HEK293 (cell line): Measurements from ENCODE around the gene GBP7.

Experiments
- CTCF ChIA-PET: fragments of 350-600 bp; formaldehyde crosslinking; extraction: SDS; loops from one replicate; lab custom pipeline; 2021; ENCODE audit warnings: antibody characterized with exemption; lab: Yijun Ruan, JAX
- POLR2A ChIA-PET: fragments of 300-600 bp; formaldehyde crosslinking; extraction: SDS; loops from one replicate; lab custom pipeline; 2020; ENCODE audit warnings: antibody characterized with exemption, inconsistent platforms; lab: Yijun Ruan, JAX
- H3K27ac ChIP-seq: fragments of 200-500 bp; sonication (Bioruptor generic); 2 replicates; pipeline ENCODE4 v1.5.1; 2014; ENCODE audit warnings: low read depth, low read length, control low read depth, inconsistent platforms; ENCODE audit errors: extremely low read depth
- H3K36me3 ChIP-seq, 2 experiments: fragments of 200-500 bp in 1 of 2; sonication (Bioruptor generic) in 1 of 2; 1 replicate in 1 of 2; 2 replicates in 1 of 2; pipeline ENCODE4 v1.5.1; 2014 to 2017; ENCODE audit warnings: inconsistent platforms in 2 of 2, low read length in 2 of 2; ENCODE audit not compliant: control insufficient read depth in 2 of 2, insufficient read depth in 1 of 2
- H3K4me1 ChIP-seq: fragments of 200-500 bp; sonication (Bioruptor generic); 2 replicates; pipeline ENCODE4 v1.5.1; 2014; ENCODE audit warnings: mild to moderate bottlenecking, low read length, inconsistent platforms; ENCODE audit not compliant: control insufficient read depth, insufficient read depth
- H3K4me3 ChIP-seq: 2 replicates; pipeline ENCODE4 v1.5.1; 2011; ENCODE audit warnings: low read depth, mild to moderate bottlenecking, control low read depth, low read length, moderate library complexity
- H3K9me3 ChIP-seq: fragments of 200-500 bp; sonication (Bioruptor generic); 2 replicates; pipeline ENCODE4 v1.5.1; 2014; ENCODE audit warnings: low read depth, low read length, inconsistent platforms; ENCODE audit not compliant: control insufficient read depth, insufficient read depth
- AEBP2 ChIP-seq: fragments of 450-650 bp; formaldehyde crosslinking; IDR thresholded peaks from 2 replicates; pipeline ENCODE4 v1.5.1; 2016; ENCODE audit warnings: missing biosample characterization, missing genetic modification characterization, borderline replicate concordance
- FEZF1 ChIP-seq: fragments of 450-650 bp; formaldehyde crosslinking; IDR thresholded peaks from 2 replicates; pipeline ENCODE4 v1.5.1; 2016; ENCODE audit warnings: missing biosample characterization, missing genetic modification characterization
- KLF10 ChIP-seq: fragments of 450-650 bp; IDR thresholded peaks from 2 replicates; pipeline ENCODE4 v1.5.1; 2018; ENCODE audit warnings: missing biosample characterization, mild to moderate bottlenecking, missing genetic modification characterization
- KLF17 ChIP-seq: fragments of 450-650 bp; formaldehyde crosslinking; IDR thresholded peaks from 2 replicates; pipeline ENCODE4 v1.5.1; 2016; ENCODE audit warnings: missing biosample characterization, missing genetic modification characterization
- KLF8 ChIP-seq: fragments of 450-650 bp; formaldehyde crosslinking; IDR thresholded peaks from 2 replicates; pipeline ENCODE4 v1.5.1; 2016; ENCODE audit warnings: missing biosample characterization, missing genetic modification characterization
- MEIS1 ChIP-seq: sonication (generic); formaldehyde crosslinking; IDR thresholded peaks from 2 replicates; pipeline ENCODE4 v1.8.1; 2022; ENCODE audit warnings: missing genetic modification reagents, mild to moderate bottlenecking, borderline replicate concordance
- PRDM10 ChIP-seq: fragments of 450-650 bp; formaldehyde crosslinking; IDR thresholded peaks from 2 replicates; pipeline ENCODE4 v1.5.1; 2016; ENCODE audit warnings: missing biosample characterization, missing genetic modification characterization
- PRDM4 ChIP-seq: fragments of 450-650 bp; formaldehyde crosslinking; IDR thresholded peaks from 2 replicates; pipeline ENCODE4 v1.5.1; 2017; ENCODE audit warnings: missing biosample characterization, missing genetic modification characterization
- PRDM6 ChIP-seq: fragments of 450-650 bp; formaldehyde crosslinking; IDR thresholded peaks from 2 replicates; pipeline ENCODE4 v1.5.1; 2017; ENCODE audit warnings: missing biosample characterization, missing genetic modification characterization
- YY2 ChIP-seq: fragments of 450-650 bp; formaldehyde crosslinking; IDR thresholded peaks from 2 replicates; pipeline ENCODE4 v1.5.1; 2016; ENCODE audit warnings: missing biosample characterization, missing genetic modification characterization
- ZBTB1 ChIP-seq: fragments of 450-650 bp; formaldehyde crosslinking; IDR thresholded peaks from 2 replicates; pipeline ENCODE4 v1.5.1; 2016; ENCODE audit warnings: missing biosample characterization, missing genetic modification characterization
- ZNF114 ChIP-seq: fragments of 450-650 bp; formaldehyde crosslinking; IDR thresholded peaks from 2 replicates; pipeline ENCODE4 v1.5.0; 2017; ENCODE audit warnings: missing biosample characterization, missing genetic modification characterization
- ZNF133 ChIP-seq: fragments of 450-650 bp; formaldehyde crosslinking; IDR thresholded peaks from 2 replicates; pipeline ENCODE4 v1.5.1; 2016; ENCODE audit warnings: missing biosample characterization, missing genetic modification characterization
- ZNF148 ChIP-seq: fragments of 450-650 bp; formaldehyde crosslinking; IDR thresholded peaks from 2 replicates; pipeline ENCODE4 v1.5.0; 2017; ENCODE audit warnings: missing biosample characterization, missing genetic modification characterization, borderline replicate concordance
- ZNF174 ChIP-seq: fragments of 450-650 bp; formaldehyde crosslinking; IDR thresholded peaks from 2 replicates; pipeline ENCODE4 v1.5.0; 2017; ENCODE audit warnings: missing biosample characterization, mild to moderate bottlenecking, missing genetic modification characterization
- ZNF24 ChIP-seq: fragments of 450-650 bp; formaldehyde crosslinking; IDR thresholded peaks from 2 replicates; pipeline ENCODE4 v1.5.1; 2016; ENCODE audit warnings: missing biosample characterization, missing genetic modification characterization
- ZNF350 ChIP-seq: fragments of 450-650 bp; formaldehyde crosslinking; IDR thresholded peaks from 2 replicates; pipeline ENCODE4 v1.5.0; 2017; ENCODE audit warnings: missing biosample characterization, mild to moderate bottlenecking, missing genetic modification characterization
- ZNF354C ChIP-seq: fragments of 450-650 bp; formaldehyde crosslinking; IDR thresholded peaks from 2 replicates; pipeline ENCODE4 v1.5.1; 2016; ENCODE audit warnings: missing biosample characterization, missing genetic modification characterization, low read depth, borderline replicate concordance
- ZNF37A ChIP-seq: fragments of 450-650 bp; IDR thresholded peaks from 2 replicates; pipeline ENCODE4 v1.5.1; 2018; ENCODE audit warnings: missing biosample characterization, missing genetic modification characterization
- ZNF398 ChIP-seq: fragments of 450-650 bp; formaldehyde crosslinking; IDR thresholded peaks from 2 replicates; pipeline ENCODE4 v1.5.1; 2017; ENCODE audit warnings: missing biosample characterization, missing genetic modification characterization
- ZNF677 ChIP-seq: fragments of 450-650 bp; IDR thresholded peaks from 2 replicates; pipeline ENCODE4 v1.5.0; 2018; ENCODE audit warnings: missing biosample characterization, mild to moderate bottlenecking, missing genetic modification characterization, moderate library complexity
- ZXDB ChIP-seq: fragments of 450-650 bp; formaldehyde crosslinking; IDR thresholded peaks from 2 replicates; pipeline ENCODE4 v1.5.1; 2016; ENCODE audit warnings: missing biosample characterization, missing genetic modification characterization

Gene GBP7

GRCh38 chr1:89142160-89142559, 33.6 kb downstream of the GBP7 start:
- H3K4me3 ChIP-seq: no peak overlapping the region
- no peak for TF ChIP-seq KLF17 (tag by site-specific recombination)
- no peak for TF ChIP-seq PRDM4 (tag by site-specific recombination)
- TF ChIP-seq ZNF174 (tag by site-specific recombination): no peak
- no peak for TF ChIP-seq ZNF350 (tag by site-specific recombination)
- no peak for TF ChIP-seq FEZF1 (tag by site-specific recombination)
- TF ChIP-seq MEIS1 (CRISPR knock-in tag): no peak
- TF ChIP-seq ZXDB (tag by site-specific recombination): no peak
- TF ChIP-seq ZNF114 (tag by site-specific recombination): no peak
- no peak for TF ChIP-seq ZNF133 (tag by site-specific recombination)
- no peak for TF ChIP-seq ZNF148 (tag by site-specific recombination)
- no peak for TF ChIP-seq ZNF398 (tag by site-specific recombination)
- TF ChIP-seq ZNF354C (tag by site-specific recombination): no peak
- no peak for TF ChIP-seq KLF8
- no peak for TF ChIP-seq AEBP2
- no peak for TF ChIP-seq ZBTB1 (tag by site-specific recombination)
- no peak for TF ChIP-seq YY2
- no peak for TF ChIP-seq ZNF677 (tag by site-specific recombination)
- ChIA-PET POLR2A (no interaction called here), CTCF (no interaction called here)
- no peaks in the 10 kb centered on the region for H3K36me3 ChIP-seq
- H3K27ac ChIP-seq: no peak overlapping the region
- no peaks in the 10 kb centered on the region for H3K4me1 ChIP-seq
- H3K9me3 ChIP-seq: no peaks in the 10 kb centered on the region

- CTCF ChIA-PET: interaction anchor here (1.2 kb wide), 1 partner anchor 158 kb away, joined by 3 read pairs; no protein-coding TSS in a partner anchor
- no peaks in the 10 kb centered on the region for H3K4me1 ChIP-seq
- no peak for TF ChIP-seq PRDM10
- no peak for TF ChIP-seq PRDM6 (tag by site-specific recombination)
- no peak for TF ChIP-seq KLF10 (tag by site-specific recombination)
- no peak for TF ChIP-seq ZNF37A (tag by site-specific recombination)
- TF ChIP-seq ZNF24 (tag by site-specific recombination): no peak
Measured at GRCh38 chr1:89133747-89134146, 42.1 kb downstream of the GBP7 start.

More at GRCh38 chr1:89133747-89134146, 42.1 kb downstream of the GBP7 start:
- Histone ChIP-seq H3K36me3 (no peaks in the 10 kb centered on the region), H3K27ac (no peak overlapping the region), H3K9me3 (no peaks in the 10 kb centered on the region), H3K4me3 (no peak overlapping the region)
- POLR2A ChIA-PET: no interaction called here
